Activated CD8-positive, alpha-beta T cell treated with anti-CD3 and anti-CD28 coated beads for 36 hours (primary cell): ENCODE results near the gene SLC17A8. TPM values are rescaled to one million over a fixed set of nuclear protein-coding genes. Genes with fewer than 3 reads are reported as not detected.
"Not testable (repeated sequence)": the region's sequence is repeated elsewhere in the genome, so short reads cannot be mapped to it uniquely, and the experiment has no call there.

Source experiments
- ATAC-seq: fragments of 200-7000 bp; cut with Tn5 transposase; one replicate; pipeline ENCODE4 v1.10.0; 2021; ENCODE audit warnings: mild to moderate bottlenecking, moderate library complexity
- CTCF ChIA-PET: fragments of 350-600 bp; sonication (Branson Sonifier 250); formaldehyde crosslinking; loops from one replicate; lab custom pipeline; 2021; ENCODE audit warnings: antibody characterized with exemption; lab: Charles Lee
- POLR2A ChIA-PET: fragments of 350-600 bp; sonication (Branson Sonifier 250); formaldehyde crosslinking; loops from one replicate; lab custom pipeline; 2021; ENCODE audit warnings: antibody characterized with exemption; lab: Charles Lee
- DNase-seq: peaks from one replicate; pipeline ENCODE4 v3.0.0-alpha.2; 2020
- H3K27ac Mint-ChIP-seq: one replicate; pipeline ENCODE4 v1.8.0; 2021; ENCODE audit warnings: mild to moderate bottlenecking, mixed read lengths
- H3K27me3 Mint-ChIP-seq: one replicate; pipeline ENCODE4 v1.8.0; 2021; ENCODE audit warnings: mixed read lengths
- H3K36me3 Mint-ChIP-seq: one replicate; pipeline ENCODE4 v1.8.0; 2021; ENCODE audit warnings: low read depth, mixed read lengths
- H3K4me1 Mint-ChIP-seq: one replicate; pipeline ENCODE4 v1.8.0; 2021; ENCODE audit warnings: low read depth, mixed read lengths
- H3K4me3 Mint-ChIP-seq: one replicate; pipeline ENCODE4 v1.8.0; 2021; ENCODE audit warnings: mild to moderate bottlenecking, moderate library complexity, mixed read lengths
- H3K9me3 Mint-ChIP-seq: one replicate; pipeline ENCODE4 v1.8.0; 2021; ENCODE audit warnings: mixed read lengths
- intact Hi-C: fragments of 100-400 bp; cut with micrococcal nuclease; formaldehyde crosslinking; loops from one replicate; pipeline ENCODE4 v1.10.0; 2022
- total RNA-seq, 2 experiments: library from RNA; stranded (reverse); gene quantifications; one replicate each; pipeline ENCODE4 v1.2.3, GENCODE V29; 2021
- TF ChIP-seq, protein P1 (sequence below): fragments of 200-600 bp; IDR thresholded peaks from one replicate; pipeline ENCODE4 v1.8.0; 2022; ENCODE audit warnings: antibody characterized with exemption, mild to moderate bottlenecking

SLC17A8 gene
- total RNA-seq, 2 experiments from 2014 or later, result not detected

GRCh38 chr12:100426145-100426544 lies 69.3 kb downstream of the SLC17A8 start:
- no peak overlapping the region for H3K4me3 Mint-ChIP-seq
- H3K27ac Mint-ChIP-seq, result no peak overlapping the region
- H3K9me3 Mint-ChIP-seq, result peaks cover 10% of the 10 kb centered on the region
- H3K4me1 Mint-ChIP-seq, result no peaks in the 10 kb centered on the region
- no peaks in the 10 kb centered on the region for H3K36me3 Mint-ChIP-seq
- TF ChIP-seq, protein P1, sequence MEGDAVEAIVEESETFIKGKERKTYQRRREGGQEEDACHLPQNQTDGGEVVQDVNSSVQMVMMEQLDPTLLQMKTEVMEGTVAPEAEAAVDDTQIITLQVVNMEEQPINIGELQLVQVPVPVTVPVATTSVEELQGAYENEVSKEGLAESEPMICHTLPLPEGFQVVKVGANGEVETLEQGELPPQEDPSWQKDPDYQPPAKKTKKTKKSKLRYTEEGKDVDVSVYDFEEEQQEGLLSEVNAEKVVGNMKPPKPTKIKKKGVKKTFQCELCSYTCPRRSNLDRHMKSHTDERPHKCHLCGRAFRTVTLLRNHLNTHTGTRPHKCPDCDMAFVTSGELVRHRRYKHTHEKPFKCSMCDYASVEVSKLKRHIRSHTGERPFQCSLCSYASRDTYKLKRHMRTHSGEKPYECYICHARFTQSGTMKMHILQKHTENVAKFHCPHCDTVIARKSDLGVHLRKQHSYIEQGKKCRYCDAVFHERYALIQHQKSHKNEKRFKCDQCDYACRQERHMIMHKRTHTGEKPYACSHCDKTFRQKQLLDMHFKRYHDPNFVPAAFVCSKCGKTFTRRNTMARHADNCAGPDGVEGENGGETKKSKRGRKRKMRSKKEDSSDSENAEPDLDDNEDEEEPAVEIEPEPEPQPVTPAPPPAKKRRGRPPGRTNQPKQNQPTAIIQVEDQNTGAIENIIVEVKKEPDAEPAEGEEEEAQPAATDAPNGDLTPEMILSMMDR, result no peak
- ChIA-PET POLR2A (no interaction called here), CTCF (interaction anchor here (1.1 to 1.2 kb wide), 2 partner anchors 21 kb away, joined by 4 to 5 read pairs; no protein-coding TSS in a partner anchor)
- intact Hi-C loops, result no loop called here
- no peak for ATAC-seq
- DNase-seq, result no peak
- H3K27me3 Mint-ChIP-seq, result peaks cover 9% of the 10 kb centered on the region

GRCh38 chr12:100427078-100427477 lies 70.2 kb downstream of the SLC17A8 start:
- H3K27me3 Mint-ChIP-seq, result peaks cover 10% of the 10 kb centered on the region
- POLR2A ChIA-PET, result no interaction called here
- no peak overlapping the region for H3K4me3 Mint-ChIP-seq
- ATAC-seq (no peak), DNase-seq (no peak)
- no peak overlapping the region for H3K27ac Mint-ChIP-seq
- TF ChIP-seq, protein P1, result no peak
- CTCF ChIA-PET, result interaction anchor here (1.2 kb wide), 1 partner anchor 22 kb away, joined by 5 read pairs; no protein-coding TSS in a partner anchor
- H3K36me3 Mint-ChIP-seq, result no peaks in the 10 kb centered on the region
- H3K9me3 Mint-ChIP-seq, result peaks cover 10% of the 10 kb centered on the region
- H3K4me1 Mint-ChIP-seq, result no peaks in the 10 kb centered on the region
- intact Hi-C loops, result no loop called here

- H3K36me3 Mint-ChIP-seq, result not testable (repeated sequence)
These were observed 73.4 kb downstream of the SLC17A8 start for GRCh38 chr12:100430251-100430650.

DNA sequence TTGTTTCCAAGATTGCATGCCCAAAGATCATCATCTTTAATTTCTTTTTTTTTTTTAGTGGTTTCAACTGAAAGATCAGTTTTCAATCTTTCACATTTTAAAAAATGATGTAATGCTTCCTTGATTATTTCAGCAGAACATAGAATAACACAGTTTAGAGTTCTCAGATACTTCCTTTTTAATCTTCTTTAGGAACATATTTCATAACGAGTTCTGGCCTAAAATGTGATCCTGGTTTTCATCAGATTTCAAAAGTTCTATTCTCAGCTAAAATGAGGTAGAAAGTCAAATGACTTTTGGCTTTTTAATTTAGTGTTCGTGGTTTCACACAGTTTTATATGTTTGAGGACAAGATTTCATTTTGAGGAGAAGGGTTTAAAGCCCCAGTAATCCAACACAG lies 76.8 kb downstream of the SLC17A8 start:
- intact Hi-C loops, result no loop called here
- no peaks in the 10 kb centered on the region for H3K9me3 Mint-ChIP-seq
- no peak overlapping the region for H3K4me3 Mint-ChIP-seq
- H3K36me3 Mint-ChIP-seq, result no peaks in the 10 kb centered on the region
- ATAC-seq (no peak), DNase-seq (no peak)
- no peak overlapping the region for H3K27ac Mint-ChIP-seq
- ChIA-PET POLR2A (interaction anchor here (0.6 kb wide), 1 partner anchor 149 kb away, joined by 3 read pairs; no protein-coding TSS in a partner anchor), CTCF (interaction anchor here (0.6 kb wide), 1 partner anchor 1525 kb away, joined by 3 read pairs; no protein-coding TSS in a partner anchor)
- peaks cover 6% of the 10 kb centered on the region for H3K27me3 Mint-ChIP-seq
- TF ChIP-seq, protein P1, result no peak
- H3K4me1 Mint-ChIP-seq, result no peaks in the 10 kb centered on the region

More at GRCh38 chr12:100430251-100430650, 73.4 kb downstream of the SLC17A8 start:
- ATAC-seq, H3K4me3 Mint-ChIP-seq, H3K4me1 Mint-ChIP-seq, H3K9me3 Mint-ChIP-seq, intact Hi-C loops, POLR2A ChIA-PET, DNase-seq, CTCF ChIA-PET, H3K27ac Mint-ChIP-seq, H3K27me3 Mint-ChIP-seq: not testable (repeated sequence)

GRCh38 chr12:100434177-100434576 lies 77.3 kb downstream of the SLC17A8 start:
- DNase-seq (no peak), ATAC-seq (no peak)
- H3K4me3 Mint-ChIP-seq, result no peak overlapping the region
- H3K36me3 Mint-ChIP-seq, result no peaks in the 10 kb centered on the region
- H3K27me3 Mint-ChIP-seq, result peaks cover 6% of the 10 kb centered on the region
- no peak overlapping the region for H3K27ac Mint-ChIP-seq
- ChIA-PET CTCF (no interaction called here), POLR2A (interaction anchor here (0.6 kb wide), 1 partner anchor 148 kb away, joined by 3 read pairs; no protein-coding TSS in a partner anchor)
- H3K9me3 Mint-ChIP-seq, result no peaks in the 10 kb centered on the region
- TF ChIP-seq, protein P1, result no peak
- intact Hi-C loops, result no loop called here
- H3K4me1 Mint-ChIP-seq, result no peaks in the 10 kb centered on the region
